PC-9 (cell line): Measurements from ENCODE around the gene EDARADD. TPM values are rescaled to one million over a fixed set of nuclear protein-coding genes. Genes with fewer than 3 reads are reported as not detected.

ENCODE experiments used
- BruUV-seq: library from RNA; stranded (reverse); fragments of 400-500 nt; replicated peaks from 2 replicates; lab custom pipeline; 2021; lab: Mats Ljungman, UMichigan
- CTCF ChIA-PET: fragments of 300-600 bp; sonication (Branson Sonifier 250); formaldehyde crosslinking; loops from one replicate; lab custom pipeline; 2022; ENCODE audit warnings: antibody characterized with exemption; lab: Charles Lee
- POLR2A ChIA-PET: fragments of 300-600 bp; sonication (Branson Sonifier 250); formaldehyde crosslinking; loops from one replicate; lab custom pipeline; 2022; ENCODE audit warnings: antibody characterized with exemption; ENCODE audit not compliant: unreplicated experiment; lab: Charles Lee
- DNase-seq, 2 experiments: peaks; one replicate each; pipeline versions ENCODE4 v3.0.0 to v3.0.0-alpha.2; 2015 to 2022; ENCODE audit warnings: mixed read lengths in 1 of 2
- H2AFZ ChIP-seq: fragments of 200-600 bp; sonication (generic); 2 replicates; pipeline ENCODE4 v1.8.1; 2017; ENCODE audit warnings: antibody characterized with exemption
- H3F3A ChIP-seq: fragments of 200-600 bp; sonication (generic); 2 replicates; pipeline ENCODE4 v1.8.1; 2017; ENCODE audit warnings: antibody characterized with exemption, mild to moderate bottlenecking, low read depth; ENCODE audit not compliant: insufficient read depth
- H3K27ac ChIP-seq: fragments of 200-600 bp; sonication (generic); 2 replicates; pipeline ENCODE4 v1.6.1; 2016; ENCODE audit warnings: mixed run types
- H3K27me3 ChIP-seq: fragments of 200-600 bp; sonication (generic); 2 replicates; pipeline ENCODE4 v1.6.1; 2016; ENCODE audit warnings: low read depth, mixed run types; ENCODE audit not compliant: insufficient read depth
- H3K36me3 ChIP-seq: fragments of 200-600 bp; sonication (generic); 2 replicates; pipeline ENCODE4 v1.6.1; 2016; ENCODE audit warnings: low read depth, mixed run types
- H3K4me1 ChIP-seq: fragments of 200-600 bp; sonication (generic); replicated peaks from 2 replicates; pipeline ENCODE4 v1.6.1; 2016; ENCODE audit warnings: mixed run types; ENCODE audit not compliant: insufficient read depth
- H3K4me2 ChIP-seq: fragments of 200-600 bp; sonication (generic); 2 replicates; pipeline ENCODE4 v1.6.1; 2017; ENCODE audit warnings: mixed run types
- H3K4me3 ChIP-seq: fragments of 200-600 bp; sonication (generic); 2 replicates; pipeline ENCODE4 v1.6.1; 2016; ENCODE audit warnings: mixed run types
- H3K79me2 ChIP-seq: fragments of 200-600 bp; sonication (generic); 2 replicates; pipeline ENCODE4 v1.6.1; 2017; ENCODE audit warnings: low read depth, mixed run types
- H3K9me2 ChIP-seq: fragments of 200-600 bp; sonication (generic); 2 replicates; pipeline ENCODE4 v1.8.1; 2017; ENCODE audit warnings: mild to moderate bottlenecking; ENCODE audit not compliant: insufficient read depth
- H3K9me3 ChIP-seq: fragments of 200-600 bp; sonication (generic); 2 replicates; pipeline ENCODE4 v1.8.1; 2016; ENCODE audit warnings: low read depth; ENCODE audit not compliant: insufficient read depth
- H4K20me1 ChIP-seq: fragments of 200-600 bp; sonication (generic); 2 replicates; pipeline ENCODE4 v1.8.1; 2017; ENCODE audit not compliant: insufficient read depth
- EZH2 ChIP-seq: fragments of 200-600 bp; sonication (generic); IDR thresholded peaks from 2 replicates; pipeline ENCODE4 v1.8.0; 2017; ENCODE audit warnings: antibody characterized with exemption, low read depth
- intact Hi-C: fragments of 100-400 bp; cut with micrococcal nuclease; formaldehyde crosslinking; loops from one replicate; pipeline ENCODE4 v1.10.0; 2022; ENCODE audit not compliant: unreplicated experiment
- total RNA-seq: library from RNA; stranded (reverse); gene quantifications from 2 replicates; pipeline ENCODE4 v1.2.3, GENCODE V29; 2021
- TF ChIP-seq, protein P1 (sequence below): fragments of 200-600 bp; sonication (generic); conservative IDR thresholded peaks from 2 replicates; pipeline ENCODE4 v1.6.1; 2017; ENCODE audit warnings: mixed run types, antibody characterized with exemption, mild to moderate bottlenecking, moderate library complexity

The EDARADD gene
- total RNA-seq, 1 experiment from 2014 or later: not detected

DNA sequence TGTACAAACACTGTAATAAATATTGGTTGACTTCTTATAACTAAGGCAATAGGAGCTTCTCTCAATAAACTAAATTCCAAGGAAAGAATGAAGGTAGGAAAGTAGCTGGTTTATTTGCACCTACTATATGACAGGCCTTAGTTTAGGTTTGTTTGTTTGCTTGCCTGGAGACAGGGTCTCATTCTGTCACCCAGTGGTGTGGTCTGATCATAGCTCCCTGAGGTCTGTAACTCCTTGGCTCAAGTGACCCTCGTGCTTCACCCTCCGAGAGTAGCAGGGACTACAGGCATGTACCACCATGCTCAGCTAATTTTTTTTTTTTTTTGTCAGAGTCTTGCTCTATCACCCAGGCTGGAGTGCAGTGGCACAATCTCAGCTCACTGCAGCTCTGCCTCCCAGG, 1.9 kb upstream of the EDARADD start:
- BruUV-seq: no TSS peak
- no peaks in the 10 kb centered on the region for H3K36me3 ChIP-seq
- no peak overlapping the region for H2AFZ ChIP-seq
- H3K9me2 ChIP-seq: no peaks in the 10 kb centered on the region
- no peaks in the 10 kb centered on the region for H4K20me1 ChIP-seq
- ChIA-PET CTCF (no interaction called here), POLR2A (no interaction called here)
- DNase-seq: no peak
- no peak overlapping the region for H3K4me2 ChIP-seq
- no peak overlapping the region for H3K4me3 ChIP-seq
- no peaks in the 10 kb centered on the region for H3K9me3 ChIP-seq
- H3K79me2 ChIP-seq: no peaks in the 10 kb centered on the region
- H3K27me3 ChIP-seq: no peaks in the 10 kb centered on the region
- peaks cover 17% of the 10 kb centered on the region for H3K4me1 ChIP-seq
- no peak for TF ChIP-seq EZH2
- TF ChIP-seq, protein P1, sequence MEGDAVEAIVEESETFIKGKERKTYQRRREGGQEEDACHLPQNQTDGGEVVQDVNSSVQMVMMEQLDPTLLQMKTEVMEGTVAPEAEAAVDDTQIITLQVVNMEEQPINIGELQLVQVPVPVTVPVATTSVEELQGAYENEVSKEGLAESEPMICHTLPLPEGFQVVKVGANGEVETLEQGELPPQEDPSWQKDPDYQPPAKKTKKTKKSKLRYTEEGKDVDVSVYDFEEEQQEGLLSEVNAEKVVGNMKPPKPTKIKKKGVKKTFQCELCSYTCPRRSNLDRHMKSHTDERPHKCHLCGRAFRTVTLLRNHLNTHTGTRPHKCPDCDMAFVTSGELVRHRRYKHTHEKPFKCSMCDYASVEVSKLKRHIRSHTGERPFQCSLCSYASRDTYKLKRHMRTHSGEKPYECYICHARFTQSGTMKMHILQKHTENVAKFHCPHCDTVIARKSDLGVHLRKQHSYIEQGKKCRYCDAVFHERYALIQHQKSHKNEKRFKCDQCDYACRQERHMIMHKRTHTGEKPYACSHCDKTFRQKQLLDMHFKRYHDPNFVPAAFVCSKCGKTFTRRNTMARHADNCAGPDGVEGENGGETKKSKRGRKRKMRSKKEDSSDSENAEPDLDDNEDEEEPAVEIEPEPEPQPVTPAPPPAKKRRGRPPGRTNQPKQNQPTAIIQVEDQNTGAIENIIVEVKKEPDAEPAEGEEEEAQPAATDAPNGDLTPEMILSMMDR: no peak
- H3F3A ChIP-seq: peaks cover 7% of the 10 kb centered on the region; the same call in 1 of the 2 replicates
- intact Hi-C loops: no loop called here
- H3K27ac ChIP-seq: no peak overlapping the region

DNA sequence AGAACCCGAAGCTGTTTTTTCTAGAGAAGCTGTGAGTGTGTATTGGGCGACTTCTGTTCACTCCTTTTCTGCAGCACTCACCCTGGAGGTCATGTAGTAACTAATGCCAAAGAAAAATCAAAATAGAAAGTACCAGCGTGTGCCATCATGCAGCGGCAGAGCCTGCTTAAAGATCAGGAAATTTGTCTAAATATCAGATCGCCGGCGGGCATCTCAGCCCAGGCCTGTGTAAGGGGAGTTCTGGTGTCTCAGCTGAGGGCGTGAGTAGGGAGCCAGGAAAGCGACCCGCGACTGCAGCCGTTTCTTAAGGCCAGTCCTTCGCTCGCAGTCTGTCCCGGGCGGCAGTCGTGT, 768 bp downstream of the EDARADD start:
- intact Hi-C loops: no loop called here
- POLR2A ChIA-PET: no interaction called here

GRCh38 chr1:236395230-236395946, 1.3 kb downstream of the EDARADD start:
- no peak for DNase-seq

More for the DNA sequence above, 768 bp downstream of the EDARADD start:
- no peak overlapping the region for H3K27ac ChIP-seq
- TF ChIP-seq, protein P1: no peak
- TF ChIP-seq EZH2: no peak
- H3K4me2 ChIP-seq: no peak overlapping the region
- H2AFZ ChIP-seq: no peak overlapping the region
- H3K79me2 ChIP-seq: no peaks in the 10 kb centered on the region
- H3K27me3 ChIP-seq: no peaks in the 10 kb centered on the region
- H3K36me3 ChIP-seq: no peaks in the 10 kb centered on the region
- no peaks in the 10 kb centered on the region for H3K9me3 ChIP-seq
- no peaks in the 10 kb centered on the region for H3K9me2 ChIP-seq
- no peak for DNase-seq
- no TSS peak for BruUV-seq
- H3K4me1 ChIP-seq: peaks cover 9% of the 10 kb centered on the region
- H3K4me3 ChIP-seq: no peak overlapping the region
- CTCF ChIA-PET: no interaction called here
- H3F3A ChIP-seq: peaks cover 8% of the 10 kb centered on the region; the same call in 1 of the 2 replicates
- H4K20me1 ChIP-seq: no peaks in the 10 kb centered on the region

More at GRCh38 chr1:236395230-236395946, 1.3 kb downstream of the EDARADD start:
- intact Hi-C loops: no loop called here
- CTCF ChIA-PET: no interaction called here
- Histone ChIP-seq H3K9me3 (no peaks in the 10 kb centered on the region), H3K4me1 (peaks cover 12% of the 10 kb centered on the region), H3K4me3 (no peak overlapping the region), H3K79me2 (no peaks in the 10 kb centered on the region), H3F3A (peaks cover 10% of the 10 kb centered on the region; the same call in 1 of the 2 replicates), H3K9me2 (no peaks in the 10 kb centered on the region), H2AFZ (no peak overlapping the region), H3K27ac (no peak overlapping the region), H3K36me3 (no peaks in the 10 kb centered on the region), H3K27me3 (no peaks in the 10 kb centered on the region), H3K4me2 (no peak overlapping the region), H4K20me1 (no peaks in the 10 kb centered on the region)
- TF ChIP-seq EZH2: no peak
- TF ChIP-seq, protein P1: no peak
- POLR2A ChIA-PET: no interaction called here
- BruUV-seq: no TSS peak
